GM12891 (cell line): Measurements from ENCODE around the gene OR6C2.

Source experiments
- DNase-seq: peaks from one replicate; pipeline ENCODE4 v3.0.0; 2011; ENCODE audit warnings: low spot score; ENCODE audit not compliant: insufficient read length
- FAIRE-seq: peaks from 2 replicates; lab custom pipeline; 2011; peaks lifted over from hg19 to GRCh38; lab: Jason Lieb, UNC
- PAX5 ChIP-seq: IDR thresholded peaks from 2 replicates; pipeline ENCODE4 v1.6.1; 2011; ENCODE audit warnings: low read length, moderate library complexity, mild to moderate bottlenecking; ENCODE audit not compliant: insufficient read depth, severe bottlenecking
- POLR2A ChIP-seq: IDR thresholded peaks from 2 replicates; pipeline ENCODE4 v1.6.1; 2011; ENCODE audit warnings: low read depth, low read length, control low read depth
- POLR2AphosphoS5 ChIP-seq: IDR thresholded peaks from 2 replicates; pipeline ENCODE4 v1.6.1; 2011; ENCODE audit warnings: low read depth, low read length, control low read depth
- POU2F2 ChIP-seq: IDR thresholded peaks from 2 replicates; pipeline ENCODE4 v1.6.1; 2011; ENCODE audit warnings: low read depth, mild to moderate bottlenecking, control low read depth, low read length, moderate library complexity
- SPI1 ChIP-seq: IDR thresholded peaks from 2 replicates; pipeline ENCODE4 v1.6.1; 2011; ENCODE audit warnings: low read depth, low read length, control low read depth
- TAF1 ChIP-seq: IDR thresholded peaks from 2 replicates; pipeline ENCODE4 v1.6.1; 2011; ENCODE audit warnings: low read depth, low read length, control low read depth

The OR6C2 gene

GRCh38 chr12:55492078-55492477 lies 48.2 kb downstream of the OR6C2 start, which contains the start of gene OR6C68:
Gene OR6C68 (plus strand): TSS chr12:55492378. CDS start chr12:55492378, 0 bp downstream.
- no peak for DNase-seq
- FAIRE-seq = no peak
- TF ChIP-seq TAF1 (no peak), POU2F2 (no peak)

- DNase-seq = no peak
- TF ChIP-seq POLR2AphosphoS5 = no peak
- TF ChIP-seq TAF1 = no peak
- TF ChIP-seq SPI1 = no peak
- no peak for TF ChIP-seq POLR2A
- TF ChIP-seq PAX5 = no peak
- no peak for TF ChIP-seq POU2F2
- peak; percentile 9 for FAIRE-seq
Measured at GRCh38 chr12:55495490-55495889, 51.6 kb downstream of the OR6C2 start.

GRCh38 chr12:55499231-55499630 lies 55.4 kb downstream of the OR6C2 start:
- FAIRE-seq (peak; percentile 47), DNase-seq (no peak)
- no peak for TF ChIP-seq POU2F2
- TF ChIP-seq POLR2AphosphoS5 = no peak
- TF ChIP-seq PAX5 = no peak
- TF ChIP-seq TAF1 = no peak

GRCh38 chr12:55499810-55500252 lies 56.0 kb downstream of the OR6C2 start:
- TF ChIP-seq POLR2A = no peak
- no peak for TF ChIP-seq POLR2AphosphoS5
- TF ChIP-seq TAF1 = no peak
- FAIRE-seq = no peak

GRCh38 chr12:55501601-55502000 lies 57.7 kb downstream of the OR6C2 start:
- FAIRE-seq (no peak), DNase-seq (no peak)
- TF ChIP-seq POLR2A (no peak), TAF1 (no peak), SPI1 (no peak), PAX5 (no peak), POLR2AphosphoS5 (no peak)

More at GRCh38 chr12:55499810-55500252, 56.0 kb downstream of the OR6C2 start:
- no peak for DNase-seq
